ENCODE data around the gene EHD3.

EHD3 gene

GRCh38 chr2:31233741-31234682 lies at the start of gene EHD3:
EHD3 (plus strand) TSS chr2:31234152; CDS start chr2:31234622, 470 bp downstream.
- peak; percentile 95 for DNase-seq (ENCODE audit: low spot score)

DNA sequence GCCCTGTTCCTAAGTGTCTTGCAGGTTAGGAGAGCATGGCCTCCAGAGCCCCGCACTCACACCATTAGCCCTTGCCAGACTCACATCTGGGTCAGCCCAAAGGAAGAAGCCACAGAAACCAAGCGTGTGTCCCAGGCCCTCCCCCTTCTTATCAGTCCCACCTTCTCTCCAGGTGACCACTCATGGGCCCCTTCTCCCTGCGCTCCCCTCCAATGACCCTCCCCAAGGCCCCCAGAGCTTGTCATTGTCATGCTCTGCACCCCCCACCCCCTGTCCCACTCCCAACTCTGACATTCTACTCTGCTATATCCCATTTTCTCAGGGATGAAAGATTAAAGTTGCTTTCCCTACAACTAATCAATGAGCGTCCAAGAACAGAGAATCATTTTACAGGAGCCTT lies 46.8 kb upstream of the EHD3 start:
- no peak for DNase-seq (ENCODE audit: low spot score)

DNA sequence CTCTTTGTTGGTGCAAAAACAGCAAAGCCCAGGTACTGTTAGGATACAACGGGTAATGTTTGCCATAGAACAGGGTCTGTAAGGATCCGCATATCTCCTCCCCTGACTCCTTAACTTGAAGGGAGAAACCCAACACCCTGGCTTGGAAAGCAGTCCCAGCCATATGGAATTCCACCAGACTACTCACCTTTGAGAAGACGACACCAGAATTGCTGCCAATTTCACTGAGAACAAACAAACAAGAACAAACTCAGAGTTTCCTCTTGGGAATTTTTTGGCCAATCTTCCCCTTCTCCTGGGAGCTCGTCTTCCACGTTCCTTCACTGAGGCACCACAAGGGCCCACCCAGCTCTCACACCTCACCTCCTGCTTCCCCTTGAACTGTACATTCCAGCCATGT lies 45.8 kb upstream of the EHD3 start:
- DNase-seq (ENCODE audit: low spot score), result no peak

GRCh38 chr2:31189141-31189540 lies 44.8 kb upstream of the EHD3 start:
- DNase-seq (ENCODE audit: low spot score), result no peak

- DNase-seq (ENCODE audit: low spot score), result no peak
These were observed 43.8 kb upstream of the EHD3 start for GRCh38 chr2:31190188-31190587.

- DNase-seq (ENCODE audit: low spot score), result no peak
These were observed 42.0 kb upstream of the EHD3 start for GRCh38 chr2:31191931-31192330.

GRCh38 chr2:31192396-31192795 lies 41.6 kb upstream of the EHD3 start:
- DNase-seq (ENCODE audit: low spot score), result no peak

- DNase-seq (ENCODE audit: low spot score), result no peak
These were observed 41.0 kb upstream of the EHD3 start for GRCh38 chr2:31192851-31193392.

DNA sequence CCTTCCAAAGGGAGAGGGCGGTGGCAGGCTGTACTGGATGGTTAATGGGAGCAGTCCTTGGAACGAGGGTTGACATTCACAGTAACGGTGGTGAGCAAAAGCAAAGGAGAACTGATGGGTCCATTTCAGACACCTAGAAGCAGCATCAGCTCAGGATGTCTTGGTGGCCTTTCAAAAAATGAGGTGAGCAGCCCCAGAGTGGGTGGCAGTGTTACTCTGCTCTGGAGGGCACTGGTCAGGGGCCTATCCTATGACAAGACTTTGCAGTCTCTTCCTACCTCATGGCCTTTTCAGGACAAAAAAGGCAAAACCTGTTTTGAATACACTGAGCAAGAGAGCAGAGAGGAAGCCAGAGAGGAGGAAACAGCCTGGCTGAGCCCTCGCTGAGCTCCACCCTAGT lies 40.1 kb upstream of the EHD3 start:
- DNase-seq (ENCODE audit: low spot score), result no peak

DNA sequence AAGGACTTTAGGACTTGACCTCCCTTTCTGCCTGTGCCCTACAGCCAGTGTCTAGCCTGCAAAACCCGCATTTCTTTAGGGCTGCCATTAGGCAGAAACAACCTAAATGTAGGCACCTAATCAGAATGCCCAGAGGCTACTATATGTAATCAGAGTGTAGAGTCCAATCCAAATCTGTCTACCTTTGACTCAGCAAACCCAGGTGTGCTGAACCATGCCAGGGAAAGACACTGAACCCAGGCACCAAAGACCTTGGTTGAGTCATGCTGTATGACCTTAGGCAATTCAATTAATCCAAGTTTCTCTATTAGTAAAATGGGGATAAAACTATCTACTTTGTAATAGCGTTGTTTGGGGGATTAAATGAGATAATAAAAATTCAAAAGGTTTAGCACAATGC lies 37.3 kb upstream of the EHD3 start:
- no peak for DNase-seq (ENCODE audit: low spot score)

- no peak for DNase-seq (ENCODE audit: low spot score)
These were observed 36.8 kb upstream of the EHD3 start for GRCh38 chr2:31197166-31197565.

DNA sequence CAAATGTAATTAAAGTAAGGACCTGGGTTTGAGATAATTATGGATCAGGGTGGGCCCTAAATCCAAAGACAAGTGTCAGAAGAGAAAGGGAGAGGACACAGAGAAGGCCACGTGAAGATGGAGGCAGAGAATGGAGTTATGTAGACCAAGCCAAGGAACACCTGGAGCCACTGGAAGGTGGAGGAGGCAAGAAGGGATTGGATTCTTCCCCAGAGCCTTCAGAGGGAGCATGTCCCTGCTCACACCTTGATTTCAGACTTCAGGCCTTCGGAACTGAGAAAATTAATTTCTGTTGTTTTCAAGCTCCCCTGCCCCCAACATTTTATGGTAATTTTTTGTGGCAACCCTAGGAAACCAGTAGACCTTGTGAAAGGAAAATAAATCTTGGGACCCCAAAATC lies 36.3 kb upstream of the EHD3 start:
- no peak for DNase-seq (ENCODE audit: low spot score)

DNA sequence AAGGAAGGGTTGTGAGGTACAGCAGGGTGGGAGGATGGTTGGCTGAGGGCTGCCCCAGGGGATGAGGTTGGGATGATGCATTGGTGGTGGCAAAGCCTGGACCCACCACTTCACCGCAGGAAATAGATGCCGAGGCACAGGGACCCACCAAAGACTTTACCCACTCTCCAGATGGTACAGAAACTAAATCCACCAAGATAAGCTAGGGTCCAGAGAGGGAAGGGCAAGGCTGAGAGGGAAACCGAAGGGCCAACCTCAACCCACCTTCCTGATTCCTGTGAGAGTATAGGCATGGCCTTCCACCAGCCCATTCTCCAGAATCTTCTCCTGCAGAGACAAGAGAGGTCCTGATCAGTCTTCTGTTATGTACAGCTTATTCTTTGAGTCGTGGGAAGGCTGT lies 34.7 kb upstream of the EHD3 start:
- DNase-seq (ENCODE audit: low spot score), result no peak

DNA sequence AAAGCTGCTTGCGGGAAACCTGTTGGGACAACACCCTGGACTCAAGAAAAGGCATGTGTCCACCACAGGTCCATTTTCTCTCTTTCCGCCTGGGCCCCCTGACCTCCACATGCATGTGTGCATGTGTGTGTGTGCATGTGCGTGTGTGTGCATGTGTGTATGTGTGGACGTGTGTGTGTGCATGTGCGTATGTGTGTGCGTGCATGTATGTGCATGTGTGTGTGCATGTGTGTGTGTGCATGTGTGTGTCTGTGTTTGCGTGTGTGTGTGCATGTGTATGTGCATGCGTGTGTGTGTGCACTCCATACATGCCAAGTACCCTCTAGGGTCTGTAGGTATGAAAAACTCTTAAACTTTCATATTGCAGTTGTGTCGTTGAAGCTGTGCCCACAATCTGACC lies 33.0 kb upstream of the EHD3 start:
- no peak for DNase-seq (ENCODE audit: low spot score)

DNA sequence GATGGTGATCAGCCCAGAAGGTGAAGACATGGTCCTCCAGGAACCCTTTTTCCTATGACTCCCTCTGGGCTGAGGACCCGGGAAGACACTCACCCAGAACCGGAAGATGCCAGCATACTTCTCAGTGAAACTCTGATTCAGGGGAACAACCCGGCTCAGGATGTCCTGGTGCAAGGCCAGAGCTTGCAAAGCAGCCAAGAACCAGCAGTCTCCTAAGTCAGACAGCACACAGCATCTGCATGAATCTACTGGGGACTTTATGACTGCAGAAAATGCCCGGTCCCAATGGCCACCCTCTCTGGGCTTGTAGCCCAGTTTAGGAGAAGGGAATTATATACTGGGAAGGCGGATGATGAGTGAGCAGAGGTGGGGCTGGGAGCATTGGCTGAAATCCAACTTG lies 31.9 kb upstream of the EHD3 start:
- no peak for DNase-seq (ENCODE audit: low spot score)

- DNase-seq (ENCODE audit: low spot score), result no peak
These were observed 31.1 kb upstream of the EHD3 start for GRCh38 chr2:31202833-31203232.

DNA sequence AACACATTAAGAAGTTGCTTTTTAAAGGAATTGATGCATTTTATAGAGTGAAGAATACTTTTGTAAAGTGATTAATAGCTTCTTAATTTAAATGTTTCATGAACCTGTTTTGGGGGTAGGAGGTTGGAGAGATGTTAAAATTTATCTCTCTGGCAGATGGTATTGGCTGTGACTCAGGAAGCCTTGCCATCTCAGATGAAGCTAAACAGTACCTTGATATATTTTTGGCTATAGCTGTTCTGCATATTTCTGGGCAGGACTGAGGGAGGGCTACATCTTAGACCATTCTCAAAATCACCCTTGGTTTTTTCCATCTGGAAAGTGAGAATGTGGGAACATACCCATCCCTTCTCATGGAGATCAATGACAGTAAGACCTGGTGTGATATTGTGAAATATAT lies 30.0 kb upstream of the EHD3 start:
- no peak for DNase-seq (ENCODE audit: low spot score)

GRCh38 chr2:31204783-31205182 lies 29.2 kb upstream of the EHD3 start:
- DNase-seq (ENCODE audit: low spot score), result no peak

GRCh38 chr2:31205186-31205585 lies 28.8 kb upstream of the EHD3 start:
- DNase-seq (ENCODE audit: low spot score), result no peak

- no peak for DNase-seq (ENCODE audit: low spot score)
These were observed 28.3 kb upstream of the EHD3 start for GRCh38 chr2:31205613-31206012.

DNA sequence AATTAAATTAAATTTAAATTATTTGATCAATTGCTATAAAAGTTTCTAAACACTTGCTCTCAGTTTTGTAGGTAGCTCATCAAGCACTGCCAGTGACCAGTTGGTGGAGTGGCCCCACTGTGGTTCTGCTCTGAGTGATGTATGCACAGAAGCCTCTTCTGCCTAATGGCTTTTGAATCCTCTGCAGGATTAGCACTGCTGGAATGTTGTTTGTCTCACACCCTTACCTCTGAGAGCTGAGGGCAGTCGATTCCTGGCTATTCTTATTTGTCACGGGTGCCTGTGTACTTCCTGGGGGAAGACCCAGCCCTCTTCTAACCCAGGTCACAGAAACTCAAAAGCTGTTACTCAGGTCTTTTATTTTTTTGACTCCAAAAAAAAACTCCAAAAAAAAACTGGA lies 26.2 kb upstream of the EHD3 start:
- DNase-seq (ENCODE audit: low spot score), result no peak

GRCh38 chr2:31208240-31208639 lies 25.7 kb upstream of the EHD3 start:
- DNase-seq (ENCODE audit: low spot score), result no peak

DNA sequence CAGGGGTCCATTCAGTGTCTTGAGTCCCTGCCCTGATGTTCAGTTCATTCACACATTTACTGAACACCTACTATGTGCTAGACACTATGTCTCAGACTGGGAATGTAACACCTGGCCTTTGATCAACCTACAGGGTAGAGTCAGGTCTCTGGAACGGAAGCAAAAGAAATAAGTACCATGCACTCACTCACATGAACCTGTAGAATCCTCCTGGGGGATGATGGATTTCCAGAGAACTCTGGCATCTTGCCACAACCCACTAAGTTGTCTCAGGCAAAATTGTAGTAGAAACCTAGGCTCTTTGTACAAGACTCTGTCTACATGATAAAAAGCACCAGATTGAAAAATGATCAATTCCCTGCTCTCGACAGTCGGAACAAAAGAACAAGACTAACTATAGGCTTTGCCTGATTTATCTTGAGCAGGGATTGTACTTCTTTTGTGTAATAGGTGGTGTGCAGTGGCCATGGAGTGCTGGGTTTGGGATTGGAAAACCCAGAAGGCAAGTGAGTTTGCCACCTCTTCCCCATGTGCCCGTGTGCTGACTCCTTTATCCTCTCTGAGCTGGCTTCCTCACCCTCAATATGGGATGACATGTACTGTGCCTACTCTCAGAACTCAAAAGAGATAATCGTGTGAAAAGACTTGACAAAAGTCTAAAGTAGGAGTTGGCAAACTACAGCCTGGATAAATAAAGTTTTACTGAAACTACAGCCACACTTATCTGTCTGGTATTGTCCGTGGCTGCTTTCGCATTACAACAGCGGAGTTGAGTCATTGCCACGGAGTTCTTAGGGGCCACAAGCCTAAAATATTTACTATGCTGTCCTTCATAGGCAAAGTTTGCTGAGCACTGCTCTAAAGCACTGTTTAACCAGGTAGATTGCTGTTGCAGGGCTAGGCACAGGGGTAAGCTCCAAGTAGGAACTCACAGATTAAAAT lies 21.0 kb upstream of the EHD3 start:
- DNase-seq (ENCODE audit: low spot score), result no peak

All from AG20443 (cell line).